B cell (primary cell): ENCODE measurements around the gene BHMT2.

Source experiments
- CTCF ChIP-seq: fragments of 200-600 bp; IDR thresholded peaks from one replicate; pipeline ENCODE4 v1.8.0; 2022; ENCODE audit warnings: antibody characterized with exemption, mild to moderate bottlenecking
- EZH2 ChIP-seq: IDR thresholded peaks from 2 replicates; pipeline ENCODE4 v1.6.1; 2012; ENCODE audit warnings: borderline replicate concordance, low read depth, mild to moderate bottlenecking, moderate library complexity, low read length; ENCODE audit not compliant: insufficient read depth, poor library complexity, severe bottlenecking

- TF ChIP-seq CTCF (no peak), EZH2 (no peak)
These were observed 11.2 kb downstream of the BHMT2 start for GRCh38 chr5:79080804-79081203.
